ENCODE measurements around the gene HIGD1C.
"Not testable (repeated sequence)": the region's sequence is repeated elsewhere in the genome, so short reads cannot be mapped to it uniquely, and the experiment has no call there.

HIGD1C gene

GRCh38 chr12:50986966-50987737 lies 34.8 kb downstream of the HIGD1C start:
- no peak for DNase-seq

- DNase-seq: no peak
These were observed 35.7 kb downstream of the HIGD1C start for GRCh38 chr12:50988051-50988450.

GRCh38 chr12:50988871-50989270 lies 36.5 kb downstream of the HIGD1C start:
- DNase-seq: no peak

- no peak for DNase-seq
These were observed 37.9 kb downstream of the HIGD1C start for GRCh38 chr12:50990147-50990727.

- DNase-seq: no peak
These were observed 38.4 kb downstream of the HIGD1C start for GRCh38 chr12:50990791-50991190.

- no peak for DNase-seq
These were observed 38.9 kb downstream of the HIGD1C start for GRCh38 chr12:50991291-50991690.

GRCh38 chr12:50992819-50993218 lies 40.5 kb downstream of the HIGD1C start:
- DNase-seq: no peak

GRCh38 chr12:50999093-50999492 lies 46.7 kb downstream of the HIGD1C start:
- no peak for DNase-seq

- DNase-seq: no peak
These were observed 47.9 kb downstream of the HIGD1C start for GRCh38 chr12:51000245-51000644.

- DNase-seq: no peak
These were observed 49.5 kb downstream of the HIGD1C start for GRCh38 chr12:51001799-51002198.

GRCh38 chr12:51004504-51004903 lies 52.2 kb downstream of the HIGD1C start:
- DNase-seq: no peak

GRCh38 chr12:51005030-51005429 lies 52.7 kb downstream of the HIGD1C start:
- DNase-seq: no peak

GRCh38 chr12:51005671-51006070 lies 53.3 kb downstream of the HIGD1C start:
- DNase-seq: no peak

- DNase-seq: no peak
These were observed 56.1 kb downstream of the HIGD1C start for GRCh38 chr12:51008329-51009055.

- DNase-seq: no peak
These were observed 56.7 kb downstream of the HIGD1C start for GRCh38 chr12:51009056-51009440.

GRCh38 chr12:51011955-51012354 lies 59.6 kb downstream of the HIGD1C start:
- no peak for DNase-seq

GRCh38 chr12:51012570-51013236 lies 60.4 kb downstream of the HIGD1C start:
- no peak for DNase-seq

- DNase-seq: no peak
These were observed 61.1 kb downstream of the HIGD1C start for GRCh38 chr12:51013441-51013840.

GRCh38 chr12:51014467-51014866 lies 62.1 kb downstream of the HIGD1C start:
- not testable (repeated sequence) for DNase-seq

- no peak for DNase-seq
These were observed 65.1 kb downstream of the HIGD1C start for GRCh38 chr12:51017452-51017851.

- DNase-seq: no peak
These were observed 66.6 kb downstream of the HIGD1C start for GRCh38 chr12:51018956-51019355.

- no peak for DNase-seq
These were observed 67.6 kb downstream of the HIGD1C start for GRCh38 chr12:51019927-51020326.
